Ovary (tissue), 9 donors: ENCODE measurements around the gene TRMT13. TPM values are rescaled to one million over a fixed set of nuclear protein-coding genes. Genes with fewer than 3 reads are reported as not detected.

Source experiments
- DNase-seq, 5 donors: peaks; one replicate each; pipeline ENCODE4 v3.0.0-alpha.2; 2019 to 2020
- H3K27ac ChIP-seq, 2 donors: fragments of 200-600 bp; one replicate each; pipeline versions ENCODE4 v1.5.1 to v1.8.0; 2019 to 2022
- H3K27me3 ChIP-seq: fragments of 200-600 bp; one replicate; pipeline ENCODE4 v1.8.0; 2022
- H3K36me3 ChIP-seq: fragments of 200-600 bp; sonication (generic); one replicate; pipeline ENCODE4 v1.5.1; 2019
- H3K4me1 ChIP-seq: one replicate; pipeline ENCODE4 v1.8.1; 2013; ENCODE audit warnings: mild to moderate bottlenecking, moderate library complexity; ENCODE audit not compliant: insufficient read depth
- H3K4me3 ChIP-seq: fragments of 200-600 bp; sonication (generic); one replicate; pipeline ENCODE4 v1.5.1; 2017
- H3K9me3 ChIP-seq, 2 donors: fragments of 200-600 bp in 1 of 2; sonication (generic) in 1 of 2; one replicate each; pipeline versions ENCODE4 v1.5.1 to v1.8.1; 2013 to 2019; ENCODE audit warnings: mild to moderate bottlenecking in 1 of 2, moderate library complexity in 1 of 2
- EP300 ChIP-seq: sonication (generic); formaldehyde crosslinking; IDR thresholded peaks from one replicate; pipeline ENCODE4 v1.6.1; 2017; ENCODE audit warnings: antibody characterized with exemption
- POLR2A ChIP-seq: fragments of 450-650 bp; IDR thresholded peaks from one replicate; pipeline ENCODE4 v1.6.1; 2017; ENCODE audit warnings: antibody characterized with exemption, mild to moderate bottlenecking, moderate library complexity
- WGBS, 3 donors: extraction: QIAGEN DNeasy Blood & Tissue Kit in 1 of 3; methylation state at CpG; one replicate each; pipeline versions ENCODE4 v1.1.5 to v1.1.7; 2013 to 2017; 5-methylcytosine and 5-hydroxymethylcytosine counted together
- intact Hi-C, 4 donors: fragments of 100-400 bp; cut with DNase I; formaldehyde crosslinking; loops; one replicate each; pipeline versions ENCODE4 v1.11.0 to v1.15.1; 2022 to 2023
- polyA plus RNA-seq, 2 donors: library from polyadenylated mRNA; stranded (reverse); fragments of 200-250 nt in 1 of 2; fragments of 350-450 nt in 1 of 2; fragmentation: Illumina TruSeq in 1 of 2; extraction: RNeasy Lipid Tissue Mini Kit (QIAGEN cat#74804) in 1 of 2; gene quantifications; one replicate each; pipeline ENCODE4 v1.2.3, GENCODE V29; 2013 to 2014
- total RNA-seq, 7 donors: library from RNA; depleted of rRNA in 2 of 7; stranded (reverse); fragments of >200 nt in 2 of 7; fragmentation: NEBNext Ultra II Directional in 3 of 7; extraction: Animal tissue kit (Norgen Biotek cat#: 25700) in 3 of 7; gene quantifications; one replicate each; pipeline versions ENCODE4 v1.1.0 to v1.2.4, GENCODE V29; 2016 to 2023
- TF ChIP-seq, protein P1 (sequence below), 3 donors: fragments of 450-650 bp in 2 of 3; fragments of 200-600 bp in 1 of 3; IDR thresholded peaks; one replicate each; pipeline versions ENCODE4 v1.5.1 to v1.8.0; 2016 to 2022; ENCODE audit warnings: antibody characterized with exemption in 3 of 3, mild to moderate bottlenecking in 1 of 3
- donor health status: DM: no; HTN: no; CAD: no; lungs with moderate emphysema.
- donor health status: DM: no; HTN: no; CAD: no.
- donor health status: Bipolar disorder and iron deficiency.
- donor health status: DM: yes; HTN: yes; CAD: no.
- donor health status: DM: no; HTN: no; CAD: no.
- donor health status: DM: yes; HTN: yes; CAD: no.

The TRMT13 gene
- total and polyA plus RNA-seq, 9 donors, result 10.0 to 23.3 (median 16.4) TPM

- Histone ChIP-seq H3K36me3 (no peaks in the 10 kb centered on the region), H3K27ac (no peak overlapping the region), H3K27me3 (no peaks in the 10 kb centered on the region), H3K9me3 (no peaks in the 10 kb centered on the region), H3K4me3 (no peak overlapping the region), H3K4me1 (no peaks in the 10 kb centered on the region)
- DNase-seq, result no peak
- 97 to 98% (median 97%) methylated on average over 4 of the region's 4 CpGs for WGBS, 3 donors
- intact Hi-C loops, result no loop called here
- TF ChIP-seq EP300 (no peak), POLR2A (no peak)
- TF ChIP-seq, protein P1, sequence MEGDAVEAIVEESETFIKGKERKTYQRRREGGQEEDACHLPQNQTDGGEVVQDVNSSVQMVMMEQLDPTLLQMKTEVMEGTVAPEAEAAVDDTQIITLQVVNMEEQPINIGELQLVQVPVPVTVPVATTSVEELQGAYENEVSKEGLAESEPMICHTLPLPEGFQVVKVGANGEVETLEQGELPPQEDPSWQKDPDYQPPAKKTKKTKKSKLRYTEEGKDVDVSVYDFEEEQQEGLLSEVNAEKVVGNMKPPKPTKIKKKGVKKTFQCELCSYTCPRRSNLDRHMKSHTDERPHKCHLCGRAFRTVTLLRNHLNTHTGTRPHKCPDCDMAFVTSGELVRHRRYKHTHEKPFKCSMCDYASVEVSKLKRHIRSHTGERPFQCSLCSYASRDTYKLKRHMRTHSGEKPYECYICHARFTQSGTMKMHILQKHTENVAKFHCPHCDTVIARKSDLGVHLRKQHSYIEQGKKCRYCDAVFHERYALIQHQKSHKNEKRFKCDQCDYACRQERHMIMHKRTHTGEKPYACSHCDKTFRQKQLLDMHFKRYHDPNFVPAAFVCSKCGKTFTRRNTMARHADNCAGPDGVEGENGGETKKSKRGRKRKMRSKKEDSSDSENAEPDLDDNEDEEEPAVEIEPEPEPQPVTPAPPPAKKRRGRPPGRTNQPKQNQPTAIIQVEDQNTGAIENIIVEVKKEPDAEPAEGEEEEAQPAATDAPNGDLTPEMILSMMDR (IDR thresholded peaks at IDR 0.05), result no peak
These were observed 17.4 kb upstream of the TRMT13 start for GRCh38 chr1:100115524-100115923.

DNA sequence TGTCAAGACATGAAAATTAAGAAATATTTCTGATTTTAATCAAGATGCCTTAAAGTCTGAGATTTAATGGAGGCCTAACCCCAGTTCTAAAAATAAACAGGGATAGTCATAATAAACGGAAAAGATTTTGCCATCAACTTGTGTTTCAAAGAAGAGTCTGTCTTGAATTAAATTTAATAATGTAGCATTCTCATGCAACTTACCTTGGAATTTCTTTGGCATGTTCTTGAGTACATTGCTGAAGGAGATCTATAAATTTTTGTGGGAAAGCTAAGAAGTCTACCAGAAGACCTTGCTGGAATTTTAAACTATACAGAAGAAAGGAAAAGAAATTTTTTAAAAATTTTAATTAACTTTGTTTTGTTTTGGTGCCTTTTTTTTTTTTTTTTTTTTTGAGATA, 10.8 kb upstream of the TRMT13 start:
- no peaks in the 10 kb centered on the region for H3K9me3 ChIP-seq
- WGBS, 3 donors, result 84 to 87% (median 85%) methylated on average over 1 of the region's 1 CpG
- intact Hi-C loops, result no loop called here

DNA sequence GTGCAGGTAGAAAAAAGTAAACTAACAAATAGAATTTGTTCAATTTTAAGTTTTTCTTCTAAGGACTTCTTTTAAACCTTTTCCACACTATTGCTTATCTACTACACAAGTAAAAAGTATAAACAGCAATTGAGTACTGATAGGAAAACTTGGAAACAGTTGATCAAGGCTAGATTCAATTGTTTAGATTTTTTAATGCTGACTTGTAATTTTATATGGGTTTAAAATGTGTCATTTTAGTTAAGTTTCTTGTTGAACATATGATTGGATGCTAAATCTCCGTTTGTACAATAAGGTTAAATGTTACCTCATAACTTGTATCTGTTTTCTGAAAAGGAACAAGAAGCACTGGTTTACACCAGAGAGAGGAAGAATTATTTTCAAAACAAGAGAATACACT, 5.7 kb upstream of the TRMT13 start:
- DNase-seq, result no peak
- no peaks in the 10 kb centered on the region for H3K36me3 ChIP-seq
- H3K4me3 ChIP-seq, result no peak overlapping the region
- intact Hi-C loops, result no loop called here
- WGBS, 3 donors, result 18 to 37% (median 18%) methylated on average over 1 of the region's 1 CpG
- H3K27me3 ChIP-seq, result no peaks in the 10 kb centered on the region
- H3K4me1 ChIP-seq, result peaks cover 2% of the 10 kb centered on the region
- H3K9me3 ChIP-seq, result no peaks in the 10 kb centered on the region
- TF ChIP-seq EP300 (no peak), POLR2A (no peak)
- TF ChIP-seq, protein P1 (IDR thresholded peaks at IDR 0.05), result no peak
- H3K27ac ChIP-seq, result no peak overlapping the region

More for the DNA sequence above, 10.8 kb upstream of the TRMT13 start:
- Histone ChIP-seq H3K27me3 (no peaks in the 10 kb centered on the region), H3K36me3 (no peaks in the 10 kb centered on the region), H3K27ac (no peak overlapping the region), H3K4me1 (no peaks in the 10 kb centered on the region), H3K4me3 (no peak overlapping the region)
- DNase-seq, result no peak
- no peak for TF ChIP-seq EP300
- no peak for TF ChIP-seq POLR2A
- TF ChIP-seq, protein P1 (IDR thresholded peaks at IDR 0.05), result no peak

DNA sequence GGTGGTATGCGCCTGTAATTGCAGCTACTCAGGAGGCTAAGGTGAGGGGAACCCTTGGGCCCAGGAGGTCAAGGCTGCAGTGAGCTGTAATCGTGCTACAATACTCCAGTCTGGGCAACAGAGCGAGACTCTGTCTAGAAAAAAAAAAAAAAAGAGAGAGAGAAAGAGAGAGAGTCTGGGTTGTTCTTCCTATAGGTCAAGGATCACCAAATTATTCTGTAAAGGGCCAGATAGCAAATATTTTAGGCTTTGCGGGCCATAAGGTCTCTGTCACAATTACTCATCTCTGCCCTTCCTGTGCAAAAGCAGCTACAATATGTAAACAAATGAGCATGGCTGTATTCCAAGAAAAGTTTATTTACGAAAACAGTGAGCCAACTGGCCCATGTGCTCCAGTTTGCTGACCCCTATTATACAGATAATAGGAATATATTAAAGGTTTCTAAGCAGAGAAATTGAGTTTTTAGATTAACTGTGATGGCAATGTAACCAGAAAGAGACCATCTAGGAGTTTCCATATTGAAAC, 2.3 kb upstream of the TRMT13 start:
- H3K4me1 ChIP-seq, result peaks cover 3% of the 10 kb centered on the region
- intact Hi-C loops, result no loop called here
- DNase-seq, result no peak
- H3K4me3 ChIP-seq, result no peak overlapping the region
- no peaks in the 10 kb centered on the region for H3K36me3 ChIP-seq
- H3K27ac ChIP-seq, result no peak overlapping the region
- no peaks in the 10 kb centered on the region for H3K27me3 ChIP-seq
- 48 to 61% (median 59%) methylated on average over 5 of the region's 5 CpGs for WGBS, 3 donors
- TF ChIP-seq POLR2A (no peak), EP300 (no peak)
- TF ChIP-seq, protein P1 (IDR thresholded peaks at IDR 0.05), result no peak
- H3K9me3 ChIP-seq, result no peaks in the 10 kb centered on the region
